Measurements from ENCODE around the gene SLC35B4. TPM values are rescaled to one million over a fixed set of nuclear protein-coding genes. Genes with fewer than 3 reads are reported as not detected.

The SLC35B4 gene
- total RNA-seq, 1 donor from 2014 or later = 22.8 TPM

- intact Hi-C loops (cut with micrococcal nuclease) = no loop called here
- no peaks in the 10 kb centered on the region for H3K9me3 Mint-ChIP-seq
- DNase-seq (ENCODE audit: low spot score) = no peak
Observed at GRCh38 chr7:134279336-134279735, 37.4 kb downstream of the SLC35B4 start.

GRCh38 chr7:134278502-134279153 lies 38.1 kb downstream of the SLC35B4 start:
- Mint-ChIP-seq H3K27me3 (ENCODE audit: low read depth) (peaks cover 15% of the 10 kb centered on the region), H3K4me3 (ENCODE audit: low read depth) (no peak overlapping the region), H3K36me3 (ENCODE audit: low read depth) (no peaks in the 10 kb centered on the region), H3K4me1 (ENCODE audit: low read depth) (no peaks in the 10 kb centered on the region), H3K9me3 (no peaks in the 10 kb centered on the region), H3K27ac (no peak overlapping the region)
- intact Hi-C loops (cut with micrococcal nuclease) = no loop called here
- DNase-seq (ENCODE audit: low spot score) = no peak

More at GRCh38 chr7:134279336-134279735, 37.4 kb downstream of the SLC35B4 start:
- H3K4me1 Mint-ChIP-seq (ENCODE audit: low read depth) = no peaks in the 10 kb centered on the region
- H3K4me3 Mint-ChIP-seq (ENCODE audit: low read depth) = no peak overlapping the region
- H3K27ac Mint-ChIP-seq = no peak overlapping the region
- no peaks in the 10 kb centered on the region for H3K36me3 Mint-ChIP-seq (ENCODE audit: low read depth)
- peaks cover 17% of the 10 kb centered on the region for H3K27me3 Mint-ChIP-seq (ENCODE audit: low read depth)

GRCh38 chr7:134276951-134277350 lies 39.8 kb downstream of the SLC35B4 start:
- Mint-ChIP-seq H3K36me3 (ENCODE audit: low read depth) (no peaks in the 10 kb centered on the region), H3K4me3 (ENCODE audit: low read depth) (no peak overlapping the region), H3K27ac (no peak overlapping the region), H3K4me1 (ENCODE audit: low read depth) (no peaks in the 10 kb centered on the region), H3K27me3 (ENCODE audit: low read depth) (peaks cover 23% of the 10 kb centered on the region), H3K9me3 (no peaks in the 10 kb centered on the region)
- intact Hi-C loops (cut with micrococcal nuclease) = no loop called here
- no peak for DNase-seq (ENCODE audit: low spot score)

- Mint-ChIP-seq H3K4me1 (ENCODE audit: low read depth) (no peaks in the 10 kb centered on the region), H3K27me3 (ENCODE audit: low read depth) (no peaks in the 10 kb centered on the region)
Observed at GRCh38 chr7:134262322-134262721, 54.4 kb downstream of the SLC35B4 start.

GRCh38 chr7:134255814-134256213 lies 60.9 kb downstream of the SLC35B4 start:
- H3K27me3 Mint-ChIP-seq (ENCODE audit: low read depth) = peaks cover 4% of the 10 kb centered on the region

More at GRCh38 chr7:134262322-134262721, 54.4 kb downstream of the SLC35B4 start:
- no peaks in the 10 kb centered on the region for H3K9me3 Mint-ChIP-seq
- intact Hi-C loops (cut with micrococcal nuclease) = no loop called here
- no peak overlapping the region for H3K4me3 Mint-ChIP-seq (ENCODE audit: low read depth)
- no peak for DNase-seq (ENCODE audit: low spot score)
- H3K36me3 Mint-ChIP-seq (ENCODE audit: low read depth) = no peaks in the 10 kb centered on the region
- no peak overlapping the region for H3K27ac Mint-ChIP-seq

GRCh38 chr7:134254311-134254710 lies 62.4 kb downstream of the SLC35B4 start:
- Mint-ChIP-seq H3K4me3 (ENCODE audit: low read depth) (no peak overlapping the region), H3K27ac (no peak overlapping the region), H3K36me3 (ENCODE audit: low read depth) (no peaks in the 10 kb centered on the region), H3K9me3 (no peaks in the 10 kb centered on the region), H3K27me3 (ENCODE audit: low read depth) (peaks cover 4% of the 10 kb centered on the region), H3K4me1 (ENCODE audit: low read depth) (no peaks in the 10 kb centered on the region)
- DNase-seq (ENCODE audit: low spot score) = no peak
- intact Hi-C loops (cut with micrococcal nuclease) = no loop called here

More at GRCh38 chr7:134255814-134256213, 60.9 kb downstream of the SLC35B4 start:
- no peaks in the 10 kb centered on the region for H3K4me1 Mint-ChIP-seq (ENCODE audit: low read depth)
- no peak overlapping the region for H3K4me3 Mint-ChIP-seq (ENCODE audit: low read depth)
- H3K36me3 Mint-ChIP-seq (ENCODE audit: low read depth) = no peaks in the 10 kb centered on the region
- H3K9me3 Mint-ChIP-seq = no peaks in the 10 kb centered on the region
- intact Hi-C loops (cut with micrococcal nuclease) = no loop called here
- no peak for DNase-seq (ENCODE audit: low spot score)
- no peak overlapping the region for H3K27ac Mint-ChIP-seq

- Mint-ChIP-seq H3K27me3 (ENCODE audit: low read depth) (peaks cover 3% of the 10 kb centered on the region), H3K4me3 (ENCODE audit: low read depth) (no peak overlapping the region), H3K4me1 (ENCODE audit: low read depth) (no peaks in the 10 kb centered on the region), H3K27ac (no peak overlapping the region), H3K9me3 (no peaks in the 10 kb centered on the region), H3K36me3 (ENCODE audit: low read depth) (no peaks in the 10 kb centered on the region)
- DNase-seq (ENCODE audit: low spot score) = no peak
- intact Hi-C loops (cut with micrococcal nuclease) = no loop called here
Observed at GRCh38 chr7:134248196-134248595, 68.5 kb downstream of the SLC35B4 start.

- no peak overlapping the region for H3K27ac Mint-ChIP-seq
- no peaks in the 10 kb centered on the region for H3K4me1 Mint-ChIP-seq (ENCODE audit: low read depth)
- intact Hi-C loops (cut with micrococcal nuclease) = no loop called here
- no peak for DNase-seq (ENCODE audit: low spot score)
- peaks cover 2% of the 10 kb centered on the region for H3K27me3 Mint-ChIP-seq (ENCODE audit: low read depth)
- H3K9me3 Mint-ChIP-seq = no peaks in the 10 kb centered on the region
- H3K4me3 Mint-ChIP-seq (ENCODE audit: low read depth) = no peak overlapping the region
- H3K36me3 Mint-ChIP-seq (ENCODE audit: low read depth) = no peaks in the 10 kb centered on the region
Observed at GRCh38 chr7:134246761-134247160, 70.0 kb downstream of the SLC35B4 start.

- intact Hi-C loops (cut with micrococcal nuclease) = no loop called here
- no peak for DNase-seq (ENCODE audit: low spot score)
- H3K27ac Mint-ChIP-seq = no peak overlapping the region
- peaks cover 2% of the 10 kb centered on the region for H3K27me3 Mint-ChIP-seq (ENCODE audit: low read depth)
- H3K4me1 Mint-ChIP-seq (ENCODE audit: low read depth) = no peaks in the 10 kb centered on the region
- no peak overlapping the region for H3K4me3 Mint-ChIP-seq (ENCODE audit: low read depth)
- no peaks in the 10 kb centered on the region for H3K36me3 Mint-ChIP-seq (ENCODE audit: low read depth)
- H3K9me3 Mint-ChIP-seq = no peaks in the 10 kb centered on the region
Observed at GRCh38 chr7:134246347-134246746, 70.4 kb downstream of the SLC35B4 start.

- intact Hi-C loops (cut with micrococcal nuclease) = no loop called here
- H3K27me3 Mint-ChIP-seq (ENCODE audit: low read depth) = no peaks in the 10 kb centered on the region
- no peak overlapping the region for H3K4me3 Mint-ChIP-seq (ENCODE audit: low read depth)
- no peaks in the 10 kb centered on the region for H3K9me3 Mint-ChIP-seq
- no peaks in the 10 kb centered on the region for H3K4me1 Mint-ChIP-seq (ENCODE audit: low read depth)
- no peak overlapping the region for H3K27ac Mint-ChIP-seq
- H3K36me3 Mint-ChIP-seq (ENCODE audit: low read depth) = no peaks in the 10 kb centered on the region
- no peak for DNase-seq (ENCODE audit: low spot score)
Observed at GRCh38 chr7:134245253-134245652, 71.5 kb downstream of the SLC35B4 start.

Other genes with a start within 250 kb of the SLC35B4 start
- 0.11 and 0.16 TPM in 2 replicates for gene LRGUK, start 189.6 kb downstream of the SLC35B4 start, total RNA-seq
- 102 and 107 TPM in 2 replicates for gene AKR1B1, start 142.2 kb upstream of the SLC35B4 start, total RNA-seq
- gene AKR1B10, start 210.6 kb upstream of the SLC35B4 start, total RNA-seq = not detected in 2 replicates
- not detected in 2 replicates for gene AKR1B15, start 232.2 kb upstream of the SLC35B4 start, total RNA-seq